GM19463 (cell line): ENCODE data around the gene ZNF74.
"Not testable (repeated sequence)": the region's sequence is repeated elsewhere in the genome, so short reads cannot be mapped to it uniquely, and the experiment has no call there.

Experiments used
- ATAC-seq: cut with Tn5 transposase; IDR thresholded peaks from one replicate; pipeline ENCODE4 v1.9.1; 2021; ENCODE audit warnings: mild to moderate bottlenecking, moderate library complexity; ENCODE audit not compliant: unreplicated experiment

ZNF74 gene

DNA sequence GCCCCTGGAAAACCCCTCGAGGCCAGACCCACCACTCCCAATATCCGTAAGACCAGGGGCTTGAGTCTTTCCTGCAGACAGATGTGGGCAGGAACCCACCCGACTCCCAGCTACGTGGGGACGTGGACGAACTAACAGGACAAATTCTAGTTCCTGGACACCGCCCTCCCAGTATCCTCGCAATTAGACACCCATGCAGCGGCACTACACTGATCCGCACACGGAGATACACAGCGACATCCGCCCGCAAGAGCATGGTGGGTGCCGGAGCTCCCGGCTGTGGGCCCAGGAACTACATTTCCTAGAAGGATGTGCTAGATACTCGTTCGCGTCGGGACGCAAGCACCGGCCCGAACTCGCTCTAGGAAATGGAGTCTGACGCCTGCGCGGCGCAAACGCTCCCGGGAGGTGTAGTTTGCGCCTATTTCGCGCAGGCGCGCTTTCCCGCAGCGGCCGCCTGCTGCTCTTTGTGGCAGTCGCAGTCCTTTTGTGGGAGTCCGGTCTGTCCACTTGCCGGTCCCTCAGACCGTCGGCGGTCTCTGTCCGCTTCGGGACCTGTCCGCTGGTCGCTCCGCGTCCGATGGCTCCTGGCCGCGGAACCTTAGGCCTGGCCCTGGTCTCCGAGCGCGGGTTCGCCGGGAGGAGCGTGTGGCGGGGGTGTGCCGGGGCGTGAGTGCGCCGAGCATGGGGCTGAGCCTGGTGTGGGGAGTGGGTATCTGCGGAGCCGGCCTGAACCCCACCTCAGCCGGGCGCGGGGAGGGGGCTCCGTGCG, at the start of gene ZNF74:
ZNF74 (plus strand) TSS at position 447 of the 772 bp plus-strand sequence. CDS start 478 bp downstream, outside the sequence.
- ATAC-seq: peak; percentile 77

DNA sequence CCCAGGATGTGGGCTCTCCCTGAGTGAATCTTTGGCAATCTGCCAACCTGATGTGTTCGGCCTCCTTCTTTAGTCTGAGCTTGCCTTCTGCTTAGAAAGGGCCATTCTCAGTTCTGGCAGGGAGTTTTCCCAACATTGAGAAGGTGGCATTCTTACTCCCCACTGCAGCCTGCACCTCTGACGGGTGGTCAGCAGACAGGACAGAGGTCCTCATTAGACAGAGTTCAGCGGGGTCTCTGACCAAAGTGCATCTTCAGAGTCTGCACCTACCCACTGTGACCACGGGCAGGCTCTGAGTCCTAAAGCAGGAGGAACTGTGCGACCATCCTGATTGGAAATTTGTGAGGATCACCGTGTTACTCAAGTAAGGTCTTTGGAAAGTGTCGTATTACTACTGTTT, 47.4 kb upstream of the ZNF74 start:
- ATAC-seq: not testable (repeated sequence)

DNA sequence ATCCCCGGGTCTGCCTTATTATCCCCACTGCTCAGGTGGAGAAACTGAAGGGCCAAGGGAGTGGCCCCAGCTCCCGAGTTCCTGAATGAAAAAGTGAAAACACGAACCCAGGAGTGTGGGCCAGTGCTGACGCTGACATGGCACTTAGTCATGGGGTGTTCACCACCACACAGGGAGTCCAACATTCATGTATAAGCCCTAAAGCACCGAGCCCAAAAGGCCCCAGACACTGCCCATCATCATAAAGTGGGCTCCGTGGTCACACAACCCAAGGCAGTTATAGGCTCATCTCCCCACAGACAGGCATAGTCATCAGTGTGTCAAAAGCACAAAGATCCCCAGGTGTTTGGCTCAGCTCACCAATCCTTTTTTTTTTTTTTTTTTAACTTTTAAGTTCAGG, 41.4 kb upstream of the ZNF74 start:
- ATAC-seq: not testable (repeated sequence)

DNA sequence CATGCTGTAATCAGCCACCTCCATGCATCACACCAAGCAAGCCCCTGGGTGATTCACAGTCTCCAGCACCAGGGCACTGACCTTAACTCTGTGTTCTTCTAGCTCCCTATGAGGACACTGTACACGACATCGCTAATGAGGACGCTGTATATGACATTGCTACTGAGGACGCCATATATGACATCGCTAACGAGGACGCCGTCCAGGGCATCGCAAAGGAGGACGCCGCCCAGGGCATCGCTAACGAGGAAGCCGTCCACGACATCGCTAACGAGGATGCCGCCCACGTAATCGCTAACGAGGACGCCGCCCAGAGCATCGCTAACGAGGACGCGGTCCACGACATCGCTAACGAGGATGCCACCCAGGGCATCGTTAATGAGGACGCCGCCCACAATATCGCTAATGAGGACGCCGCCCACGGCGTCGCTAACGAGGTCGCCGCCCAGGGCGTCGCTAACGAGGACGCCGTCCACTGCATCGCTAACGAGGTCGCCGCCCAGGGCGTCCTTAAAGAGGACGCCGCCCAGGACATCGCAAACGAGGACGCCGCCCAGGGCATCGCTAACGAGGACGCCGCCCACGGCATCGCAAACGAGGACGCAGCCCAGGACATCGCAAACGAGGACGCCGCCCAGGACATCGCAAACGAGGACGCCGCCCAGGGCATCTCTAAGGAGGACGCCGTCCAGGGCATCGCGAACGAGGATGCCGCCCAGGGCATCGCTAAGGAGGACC, 39.5 kb upstream of the ZNF74 start:
- no peak for ATAC-seq

DNA sequence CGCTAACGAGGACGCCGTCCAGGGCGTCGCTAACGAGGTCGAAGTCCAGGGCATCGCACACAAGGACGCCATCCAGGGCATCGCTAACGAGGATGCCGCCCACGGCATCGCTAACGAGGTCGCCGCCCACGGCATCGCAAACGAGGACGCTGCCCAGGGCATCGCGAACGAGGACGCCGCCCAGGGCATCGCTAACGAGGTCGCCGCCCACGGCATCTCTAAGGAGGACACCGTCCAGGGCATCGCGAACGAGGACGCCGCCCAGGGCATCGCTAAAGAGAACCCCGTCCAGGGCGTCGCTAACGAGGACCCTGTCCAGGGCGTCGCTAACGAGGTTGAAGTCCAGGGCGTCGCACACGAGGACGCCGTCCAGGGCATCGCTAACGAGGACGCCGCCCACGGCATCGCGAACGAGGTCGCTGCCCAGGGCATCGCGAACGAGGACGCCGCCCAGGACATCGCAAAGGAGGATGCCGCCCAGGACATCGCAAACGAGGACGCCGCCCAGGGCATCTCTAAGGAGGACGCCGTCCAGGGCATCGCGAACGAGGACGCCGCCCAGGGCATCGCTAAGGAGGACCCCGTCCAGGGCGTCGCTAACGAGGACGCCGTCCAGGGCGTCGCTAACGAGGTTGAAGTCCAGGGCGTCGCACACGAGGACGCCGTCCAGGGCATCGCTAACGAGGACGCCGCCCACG, 37.9 kb upstream of the ZNF74 start:
- ATAC-seq: not testable (repeated sequence)

DNA sequence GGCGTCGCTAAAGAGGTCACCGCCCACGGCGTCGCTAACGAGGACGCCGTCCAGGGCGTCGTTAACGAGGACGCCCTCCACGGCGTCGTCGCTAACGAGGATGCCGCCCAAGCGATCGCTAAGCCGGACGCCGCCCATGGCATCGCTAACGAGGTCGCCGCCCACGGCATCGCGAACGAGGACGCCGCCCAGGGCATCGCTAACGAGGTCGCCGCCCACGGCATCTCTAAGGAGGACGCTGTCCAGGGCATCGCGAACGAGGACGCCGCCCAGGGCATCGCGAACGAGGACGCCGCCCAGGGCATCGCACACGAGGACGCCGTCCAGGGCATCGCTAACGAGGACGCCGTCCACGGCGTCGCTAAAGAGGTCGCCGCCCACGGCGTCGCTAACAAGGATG, 37.0 kb upstream of the ZNF74 start:
- not testable (repeated sequence) for ATAC-seq

DNA sequence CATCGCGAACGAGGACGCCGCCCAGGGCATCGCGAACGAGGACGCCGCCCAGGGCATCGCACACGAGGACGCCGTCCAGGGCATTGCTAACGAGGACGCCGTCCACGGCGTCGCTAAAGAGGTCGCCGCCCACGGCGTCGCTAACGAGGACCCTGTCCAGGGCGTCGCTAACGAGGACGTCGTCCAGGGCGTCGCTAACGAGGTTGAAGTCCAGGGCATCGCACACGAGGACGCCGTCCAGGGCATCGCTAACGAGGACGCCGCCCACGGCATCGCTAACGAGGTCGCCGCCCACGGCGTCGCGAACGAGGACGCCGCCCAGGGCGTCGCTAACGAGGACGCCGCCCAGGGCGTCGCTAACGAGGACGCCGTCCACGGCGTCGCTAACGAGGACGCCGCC, 36.0 kb upstream of the ZNF74 start:
- not testable (repeated sequence) for ATAC-seq

DNA sequence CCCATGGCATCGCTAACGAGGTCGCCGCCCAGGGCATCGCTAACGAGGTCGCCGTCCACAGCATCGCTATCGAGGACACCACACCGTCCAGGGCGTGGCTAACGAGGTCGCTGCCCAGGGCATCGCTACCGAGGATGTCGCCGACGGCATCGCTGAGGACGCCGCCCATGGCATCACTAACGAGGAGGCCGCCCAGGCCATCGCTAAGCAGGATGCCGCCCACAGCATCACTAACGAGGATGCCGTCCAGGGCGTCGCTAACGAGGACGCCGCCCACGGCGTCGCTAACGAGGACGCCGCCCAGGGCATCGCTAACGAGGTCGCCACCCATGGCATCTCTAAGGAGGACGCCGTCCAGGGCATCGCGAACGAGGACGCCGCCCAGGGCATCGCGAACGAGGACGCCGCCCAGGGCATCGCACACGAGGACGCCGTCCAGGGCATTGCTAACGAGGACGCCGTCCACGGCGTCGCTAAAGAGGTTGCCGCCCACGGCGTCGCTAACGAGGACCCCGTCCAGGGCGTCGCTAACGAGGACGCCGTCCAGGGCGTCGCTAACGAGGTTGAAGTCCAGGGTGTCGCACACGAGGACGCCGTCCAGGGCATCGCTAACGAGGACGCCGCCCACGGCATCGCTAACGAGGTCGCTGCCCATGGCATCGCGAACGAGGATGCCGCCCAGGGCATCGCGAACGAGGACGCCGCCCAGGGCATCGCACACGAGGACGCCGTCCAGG, 35.3 kb upstream of the ZNF74 start:
- ATAC-seq: not testable (repeated sequence)

DNA sequence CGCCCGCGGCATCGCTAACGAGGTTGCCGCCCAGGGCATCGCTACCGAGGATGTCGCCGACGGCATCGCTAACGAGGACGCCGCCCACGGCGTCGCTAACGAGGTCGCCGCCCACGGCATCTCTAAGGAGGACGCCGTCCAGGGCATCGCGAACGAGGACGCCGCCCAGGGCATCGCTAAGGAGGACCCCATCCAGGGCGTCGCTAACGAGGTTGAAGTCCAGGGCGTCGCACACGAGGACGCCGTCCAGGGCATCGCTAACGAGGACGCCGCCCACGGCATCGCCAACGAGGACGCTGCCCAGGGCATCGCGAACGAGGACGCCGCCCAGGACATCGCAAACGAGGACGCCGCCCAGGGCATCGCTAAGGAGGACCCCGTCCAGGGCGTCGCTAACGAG, 33.7 kb upstream of the ZNF74 start:
- ATAC-seq: not testable (repeated sequence)

DNA sequence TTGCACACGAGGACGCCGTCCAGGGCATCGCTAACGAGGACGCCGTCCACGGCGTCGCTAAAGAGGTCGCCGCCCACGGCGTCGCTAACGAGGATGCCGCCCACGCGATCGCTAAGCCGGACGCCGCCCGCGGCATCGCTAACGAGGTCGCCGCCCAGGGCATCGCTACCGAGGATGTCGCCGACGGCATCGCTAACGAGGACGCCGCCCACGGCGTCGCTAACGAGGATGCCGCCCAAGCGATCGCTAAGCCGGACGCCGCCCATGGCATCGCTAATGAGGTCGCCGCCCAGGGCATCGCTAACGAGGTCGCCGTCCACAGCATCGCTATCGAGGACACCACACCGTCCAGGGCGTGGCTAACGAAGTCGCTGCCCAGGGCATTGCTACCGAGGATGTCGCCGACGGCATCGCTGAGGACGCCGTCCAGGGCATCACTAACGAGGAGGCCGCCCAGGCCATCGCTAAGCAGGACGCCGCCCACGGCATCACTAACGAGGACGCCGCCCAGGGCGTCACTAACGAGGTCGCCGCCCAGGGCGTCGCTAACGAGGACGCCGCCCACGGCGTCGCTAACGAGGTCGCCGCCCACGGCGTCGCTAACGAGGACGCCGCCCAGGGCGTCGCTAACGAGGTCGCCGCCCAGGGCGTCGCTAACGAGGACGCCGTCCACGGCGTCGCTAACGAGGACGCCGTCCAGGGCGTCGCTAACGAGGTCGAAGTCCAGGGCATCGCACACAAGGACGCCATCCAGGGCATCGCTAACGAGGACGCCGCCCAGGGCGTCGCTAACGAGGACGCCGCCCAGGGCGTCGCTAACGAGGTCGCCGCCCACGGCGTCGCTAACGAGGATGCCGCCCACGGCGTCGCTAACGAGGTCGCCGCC, 32.8 kb upstream of the ZNF74 start:
- ATAC-seq: not testable (repeated sequence)

DNA sequence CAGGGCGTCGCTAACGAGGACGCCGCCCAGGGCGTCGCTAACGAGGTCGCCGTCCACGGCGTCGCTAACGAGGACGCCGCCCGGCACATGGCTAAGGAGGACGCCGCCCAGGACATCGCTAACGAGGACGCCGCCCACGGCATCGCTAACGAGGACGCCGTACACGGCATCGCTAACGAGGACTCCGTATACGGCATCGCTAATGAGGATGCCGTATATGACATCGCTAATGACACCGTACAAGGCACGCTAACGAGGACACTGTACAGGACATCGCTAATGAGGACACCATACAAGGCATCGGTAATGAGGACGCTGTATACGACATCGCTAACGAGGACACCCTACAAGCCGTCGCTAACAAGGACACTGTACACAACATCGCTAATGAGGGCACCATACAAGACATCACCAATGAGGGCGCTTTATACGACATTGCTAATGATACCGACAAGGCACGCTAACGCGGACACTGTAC, 32.2 kb upstream of the ZNF74 start:
- not testable (repeated sequence) for ATAC-seq

DNA sequence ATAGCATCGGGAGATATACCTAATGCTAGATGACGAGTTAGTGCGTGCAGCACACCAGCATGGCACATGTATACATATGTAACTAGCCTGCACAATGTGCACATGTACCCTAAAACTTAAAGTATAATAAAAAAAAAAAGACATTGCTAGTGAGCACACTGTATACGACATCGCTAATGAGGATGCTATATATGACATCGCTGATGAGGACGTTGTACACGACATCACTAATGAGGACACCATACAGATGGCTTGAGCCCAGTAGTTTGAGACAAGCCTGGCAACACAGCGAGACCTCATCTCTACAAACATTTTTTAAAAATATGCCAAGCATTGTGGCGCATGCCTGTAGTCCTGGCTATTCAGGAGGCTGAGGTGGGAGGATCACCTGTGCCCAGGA, 31.5 kb upstream of the ZNF74 start:
- ATAC-seq: not testable (repeated sequence)

DNA sequence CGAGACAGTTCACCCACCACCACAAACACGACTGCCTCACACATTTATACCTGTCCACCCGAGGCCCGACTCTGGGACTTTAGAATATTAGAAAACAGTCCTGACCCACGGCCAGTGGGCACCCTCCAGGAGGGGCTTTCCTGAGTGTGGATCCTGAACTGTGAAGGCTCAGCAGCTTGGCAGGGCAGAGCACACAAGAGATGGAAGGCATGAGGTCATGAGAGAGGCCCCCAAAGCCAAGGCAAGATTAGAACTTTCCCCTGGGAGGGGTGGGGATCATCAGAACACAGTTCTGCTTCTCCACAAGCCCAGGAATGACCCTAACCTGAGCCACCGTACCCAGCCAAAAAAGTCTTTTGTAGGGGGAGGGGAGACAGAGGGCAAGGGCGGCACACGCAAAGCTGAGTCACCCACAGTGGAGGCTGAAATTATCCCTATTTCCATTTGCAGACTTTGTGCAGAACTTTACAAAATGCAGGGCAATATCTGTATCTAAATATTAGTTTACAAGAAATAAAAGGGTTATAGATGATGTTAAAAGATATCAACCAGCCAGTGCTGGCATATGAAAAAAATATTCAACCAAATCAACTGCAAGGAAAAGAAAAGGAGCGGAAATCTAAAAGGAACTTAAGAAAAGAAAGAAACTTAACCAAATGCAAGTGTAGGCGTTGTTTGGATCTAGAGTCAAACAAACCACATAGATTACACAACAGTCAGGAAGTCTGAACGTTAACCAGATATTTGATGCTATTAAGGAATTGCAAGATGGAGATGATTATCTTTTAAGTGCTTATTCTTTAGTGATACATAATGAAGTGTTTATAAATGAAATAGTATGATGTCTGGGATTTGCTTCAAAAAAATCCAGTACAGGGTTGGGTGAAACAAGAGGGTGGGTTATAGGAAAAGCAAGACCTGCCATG, 29.4 kb upstream of the ZNF74 start:
- ATAC-seq: not testable (repeated sequence)

DNA sequence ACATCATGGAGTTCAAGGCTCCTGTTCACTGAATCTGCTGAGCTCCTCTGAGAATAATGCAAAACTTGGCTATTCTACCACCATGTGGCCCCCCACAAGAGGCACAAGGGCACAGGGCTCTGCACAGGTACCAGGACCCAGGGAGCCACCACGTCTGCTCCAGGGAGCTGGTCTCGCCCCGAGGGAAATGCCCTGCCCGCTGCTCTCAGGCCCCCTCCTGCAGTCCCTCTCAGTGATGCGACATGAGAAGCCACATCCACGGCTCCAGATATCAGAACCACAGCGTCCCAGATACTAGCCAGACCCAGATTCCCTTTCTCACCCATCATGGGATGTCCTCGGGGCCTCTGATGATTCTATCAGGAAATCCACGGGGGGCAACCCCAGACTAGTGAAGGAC, 27.1 kb upstream of the ZNF74 start:
- not testable (repeated sequence) for ATAC-seq

DNA sequence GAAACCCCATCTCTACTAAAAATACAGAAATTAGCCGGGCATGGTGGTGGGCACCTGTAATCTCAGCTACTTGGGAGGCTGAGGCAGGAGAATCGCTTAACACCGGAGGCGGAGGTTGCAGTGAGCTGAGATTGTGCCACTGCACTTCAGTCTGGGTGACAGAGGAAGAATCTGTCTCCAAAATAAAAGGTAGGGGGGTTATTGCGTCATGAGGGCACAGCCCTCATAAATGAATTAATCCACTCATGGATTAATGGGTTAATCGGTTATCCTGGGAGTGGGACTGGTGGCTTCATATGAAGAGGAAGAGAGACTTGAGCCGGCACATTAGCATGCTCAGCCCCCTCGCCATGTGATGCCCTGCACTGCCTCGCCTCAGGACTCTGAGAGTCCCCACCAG, 25.1 kb upstream of the ZNF74 start:
- not testable (repeated sequence) for ATAC-seq

DNA sequence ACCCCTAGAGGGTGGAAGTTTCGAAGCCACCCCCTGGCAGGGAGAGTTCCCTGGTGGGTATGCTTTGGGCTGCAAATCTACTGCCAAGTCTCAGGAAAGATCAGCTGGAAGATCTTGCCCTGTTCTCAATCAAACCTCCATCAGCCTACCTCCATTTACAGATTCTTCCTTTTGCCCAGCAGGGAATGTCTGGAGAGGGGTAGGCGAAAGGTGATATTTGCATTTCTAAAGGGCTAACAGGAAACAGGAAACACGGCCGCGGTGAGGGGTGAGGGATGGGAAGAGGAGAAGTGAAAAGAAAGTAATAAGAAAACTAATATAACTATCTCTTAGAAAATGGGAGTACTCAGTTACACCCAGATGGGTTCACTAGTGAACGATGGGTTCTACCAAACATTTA, 22.3 kb upstream of the ZNF74 start:
- not testable (repeated sequence) for ATAC-seq

DNA sequence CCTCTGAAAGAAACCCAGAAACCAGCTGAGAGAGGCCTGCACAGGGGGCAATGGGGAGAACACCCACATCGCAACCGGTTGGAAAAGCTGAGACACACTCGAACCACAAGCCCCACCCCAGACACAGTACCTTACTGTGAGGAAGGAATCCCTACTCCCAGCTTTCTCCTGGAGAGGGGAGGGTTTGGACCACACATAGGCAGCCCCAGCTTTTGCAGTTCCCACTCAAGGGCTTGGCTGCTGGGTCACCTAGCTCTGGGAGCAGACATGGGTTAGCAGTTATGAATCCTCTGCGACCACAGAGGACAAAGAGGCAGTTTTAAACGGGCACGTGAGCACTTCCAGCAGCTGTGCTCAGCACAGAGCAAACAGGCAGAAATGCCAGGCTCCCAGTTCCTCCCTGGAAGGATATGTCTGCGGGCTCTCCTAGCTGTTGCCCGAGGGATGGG, 21.5 kb upstream of the ZNF74 start:
- ATAC-seq: not testable (repeated sequence)

DNA sequence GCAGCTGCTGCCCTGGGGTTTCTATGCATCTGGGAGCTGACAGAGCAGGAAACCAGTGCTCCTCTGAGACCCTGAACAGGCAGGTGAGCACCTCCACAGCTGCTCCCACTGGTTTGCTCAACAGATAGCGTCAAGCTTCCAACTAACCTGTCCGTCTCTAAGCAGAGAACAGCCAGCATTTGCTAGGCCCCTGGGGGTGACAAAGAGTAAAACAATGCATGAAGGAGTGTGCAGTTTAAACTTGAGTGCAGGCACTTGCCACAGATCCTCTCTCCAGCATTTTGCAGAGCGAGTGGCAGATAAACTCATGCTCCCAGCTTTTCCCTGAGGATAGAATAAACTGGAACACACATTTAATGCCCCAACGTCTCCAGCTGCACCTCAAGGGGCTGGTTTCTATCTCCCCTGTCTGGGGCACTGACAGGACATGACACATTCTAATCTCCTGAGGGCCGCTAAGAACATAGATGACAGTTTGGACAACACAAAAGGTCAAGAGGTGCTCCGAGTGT, 20.7 kb upstream of the ZNF74 start:
- ATAC-seq: not testable (repeated sequence)
